ENCODE results near the gene ULK1. TPM values are rescaled to one million over a fixed set of nuclear protein-coding genes. Genes with fewer than 3 reads are reported as not detected.

The ULK1 gene
- total RNA-seq, 2 experiments from 2014 or later, result 85.0 to 91.6 TPM

DNA sequence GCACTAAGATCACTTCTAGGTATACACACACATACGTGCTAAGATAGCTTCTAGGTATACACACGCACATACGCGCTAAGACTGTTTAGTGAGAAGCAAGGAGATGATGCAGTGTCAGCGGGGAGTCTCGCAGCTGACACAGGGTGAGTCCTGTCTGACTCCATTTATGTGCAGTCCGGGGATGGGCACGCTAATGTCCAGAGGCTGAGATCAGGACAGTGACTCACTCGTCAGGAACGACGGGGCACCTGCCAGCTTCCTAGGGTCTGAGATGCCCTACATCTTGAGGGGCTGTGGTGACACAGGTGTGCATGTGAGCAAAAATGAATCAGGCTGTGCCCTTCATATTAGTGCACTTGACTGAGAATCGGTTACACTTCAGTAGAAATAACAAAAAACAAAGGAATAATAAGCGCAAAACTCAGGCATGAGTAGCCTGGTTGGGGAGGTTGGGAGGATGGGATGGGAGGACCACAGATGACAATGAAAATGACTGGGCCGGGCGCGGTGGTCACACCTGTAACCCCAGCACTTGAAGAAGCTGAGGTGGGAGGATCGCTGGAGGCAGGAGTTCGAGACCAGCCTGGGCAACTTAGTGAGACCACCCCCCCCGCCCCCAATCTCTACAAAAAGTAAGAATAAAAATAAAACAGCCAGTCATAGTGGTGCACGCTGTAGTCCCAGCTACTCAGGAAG, 29.1 kb upstream of the ULK1 start:
- Histone ChIP-seq H3K27me3 (ENCODE audit: control insufficient read depth in 1 of 2, insufficient read depth in 2 of 2, low read length in 2 of 2) (no peaks in the 10 kb centered on the region), H3K4me1 (ENCODE audit: insufficient read depth, low read length) (peaks cover 16% of the 10 kb centered on the region), H3K27ac (ENCODE audit: low read depth in 1 of 2, low read length in 2 of 2) (no peak overlapping the region), H3K4me3 (ENCODE audit: low read length) (no peak overlapping the region), H3K9me3 (ENCODE audit: control insufficient read depth in 1 of 2, insufficient read depth in 1 of 2, low read length in 2 of 2) (no peaks in the 10 kb centered on the region), H3K36me3 (ENCODE audit: insufficient read depth, low read length) (no peaks in the 10 kb centered on the region)
- Mint-ChIP-seq H3K36me3 (ENCODE audit: low read depth) (no peaks in the 10 kb centered on the region), H3K27ac (no peak overlapping the region), H3K9me3 (no peaks in the 10 kb centered on the region), H3K4me3 (no peak overlapping the region), H3K4me1 (ENCODE audit: low read depth) (peaks cover 5% of the 10 kb centered on the region), H3K27me3 (no peaks in the 10 kb centered on the region)
- intact Hi-C loops (cut with DNase I, micrococcal nuclease), result no loop called here
- ChIA-PET POLR2A (no interaction called here), CTCF (no interaction called here)
- DNase-seq (no peak), ATAC-seq (ENCODE audit: poor library complexity) (no peak)
- TF ChIP-seq, protein P1, sequence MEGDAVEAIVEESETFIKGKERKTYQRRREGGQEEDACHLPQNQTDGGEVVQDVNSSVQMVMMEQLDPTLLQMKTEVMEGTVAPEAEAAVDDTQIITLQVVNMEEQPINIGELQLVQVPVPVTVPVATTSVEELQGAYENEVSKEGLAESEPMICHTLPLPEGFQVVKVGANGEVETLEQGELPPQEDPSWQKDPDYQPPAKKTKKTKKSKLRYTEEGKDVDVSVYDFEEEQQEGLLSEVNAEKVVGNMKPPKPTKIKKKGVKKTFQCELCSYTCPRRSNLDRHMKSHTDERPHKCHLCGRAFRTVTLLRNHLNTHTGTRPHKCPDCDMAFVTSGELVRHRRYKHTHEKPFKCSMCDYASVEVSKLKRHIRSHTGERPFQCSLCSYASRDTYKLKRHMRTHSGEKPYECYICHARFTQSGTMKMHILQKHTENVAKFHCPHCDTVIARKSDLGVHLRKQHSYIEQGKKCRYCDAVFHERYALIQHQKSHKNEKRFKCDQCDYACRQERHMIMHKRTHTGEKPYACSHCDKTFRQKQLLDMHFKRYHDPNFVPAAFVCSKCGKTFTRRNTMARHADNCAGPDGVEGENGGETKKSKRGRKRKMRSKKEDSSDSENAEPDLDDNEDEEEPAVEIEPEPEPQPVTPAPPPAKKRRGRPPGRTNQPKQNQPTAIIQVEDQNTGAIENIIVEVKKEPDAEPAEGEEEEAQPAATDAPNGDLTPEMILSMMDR (IDR thresholded peaks at IDR 0.05), result no peak

DNA sequence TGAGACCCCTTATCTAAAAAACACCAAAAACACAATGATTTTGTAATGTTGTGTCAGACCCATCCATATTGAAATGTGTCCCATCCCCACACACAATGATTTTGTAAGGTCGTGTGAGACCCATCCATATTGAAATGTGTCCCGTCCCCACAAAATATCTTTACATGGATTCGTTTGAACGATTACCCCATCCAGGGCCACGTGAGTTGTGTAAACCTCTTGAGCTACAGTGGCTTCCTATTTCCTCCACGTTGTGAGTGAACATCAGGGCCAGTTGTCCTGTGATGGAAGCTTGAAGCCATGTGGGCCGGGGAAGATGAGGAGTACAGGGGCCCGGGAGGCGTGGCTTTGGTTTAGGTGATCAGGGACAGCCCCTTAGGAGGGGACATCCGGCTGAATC, 27.0 kb upstream of the ULK1 start:
- no peaks in the 10 kb centered on the region for H3K27me3 Mint-ChIP-seq
- Histone ChIP-seq H3K4me3 (ENCODE audit: low read length) (no peak overlapping the region), H3K27ac (ENCODE audit: low read depth in 1 of 2, low read length in 2 of 2) (no peak overlapping the region), H3K9me3 (ENCODE audit: control insufficient read depth in 1 of 2, insufficient read depth in 1 of 2, low read length in 2 of 2) (no peaks in the 10 kb centered on the region), H3K4me1 (ENCODE audit: insufficient read depth, low read length) (peaks cover 3% of the 10 kb centered on the region), H3K27me3 (ENCODE audit: control insufficient read depth in 1 of 2, insufficient read depth in 2 of 2, low read length in 2 of 2) (no peaks in the 10 kb centered on the region), H3K36me3 (ENCODE audit: insufficient read depth, low read length) (no peaks in the 10 kb centered on the region)
- POLR2A ChIA-PET, result no interaction called here
- TF ChIP-seq, protein P1 (IDR thresholded peaks at IDR 0.05), result no peak
- CTCF ChIA-PET, result no interaction called here
- H3K36me3 Mint-ChIP-seq (ENCODE audit: low read depth), result no peaks in the 10 kb centered on the region
- H3K4me3 Mint-ChIP-seq, result no peak overlapping the region
- no peak for ATAC-seq (ENCODE audit: poor library complexity)
- no peak overlapping the region for H3K27ac Mint-ChIP-seq
- no peaks in the 10 kb centered on the region for H3K4me1 Mint-ChIP-seq (ENCODE audit: low read depth)
- no peaks in the 10 kb centered on the region for H3K9me3 Mint-ChIP-seq
- DNase-seq, result peak in 1 of 14 experiments; percentile 10
- intact Hi-C loops (cut with DNase I, micrococcal nuclease), result no loop called here

DNA sequence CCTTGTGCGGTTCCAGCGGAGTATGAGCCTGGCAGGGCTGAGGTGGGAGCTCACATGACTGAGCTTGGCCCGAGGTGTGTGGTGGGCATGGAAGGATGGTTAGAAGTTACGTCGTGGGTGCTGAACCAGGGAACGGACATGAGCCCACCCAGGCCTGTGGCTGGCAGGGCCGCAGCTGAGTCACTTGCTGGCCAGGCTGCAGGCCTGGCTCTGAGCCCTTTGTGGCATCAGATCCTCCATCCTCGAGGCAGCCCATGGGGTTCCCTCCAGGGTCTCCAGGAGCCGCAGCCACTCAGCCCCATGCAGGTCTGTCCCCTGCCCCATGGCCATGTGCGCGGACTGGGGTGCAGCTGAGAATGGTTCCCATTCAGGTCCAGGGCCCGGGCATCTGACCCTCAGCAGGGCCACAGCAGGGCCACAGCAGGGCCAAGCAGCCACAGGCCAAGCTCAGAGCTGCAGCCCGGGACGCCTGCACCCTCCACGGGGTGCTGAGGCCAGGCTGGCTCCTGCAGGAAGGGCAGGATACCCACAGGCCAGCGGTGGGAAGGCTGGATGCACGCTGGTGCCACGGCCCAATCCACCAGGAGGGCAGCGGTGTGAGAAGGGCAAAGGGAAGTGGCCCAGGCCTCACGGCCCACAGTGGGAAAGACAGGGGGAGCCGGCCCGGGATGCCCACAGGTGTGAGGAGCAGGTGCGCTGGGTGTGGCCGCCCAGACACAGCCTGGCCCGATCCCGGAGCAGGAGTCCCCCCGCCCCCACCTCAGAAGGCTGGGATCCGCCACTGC, 26.3 kb upstream of the ULK1 start:
- no peaks in the 10 kb centered on the region for H3K36me3 Mint-ChIP-seq (ENCODE audit: low read depth)
- CTCF ChIA-PET, result no interaction called here
- ATAC-seq (ENCODE audit: poor library complexity), result no peak

More for the DNA sequence above, 26.3 kb upstream of the ULK1 start:
- Histone ChIP-seq H3K4me3 (ENCODE audit: low read length) (no peak overlapping the region), H3K27ac (ENCODE audit: low read depth in 1 of 2, low read length in 2 of 2) (no peak overlapping the region), H3K9me3 (ENCODE audit: control insufficient read depth in 1 of 2, insufficient read depth in 1 of 2, low read length in 2 of 2) (no peaks in the 10 kb centered on the region), H3K36me3 (ENCODE audit: insufficient read depth, low read length) (no peaks in the 10 kb centered on the region), H3K4me1 (ENCODE audit: insufficient read depth, low read length) (no peaks in the 10 kb centered on the region), H3K27me3 (ENCODE audit: control insufficient read depth in 1 of 2, insufficient read depth in 2 of 2, low read length in 2 of 2) (no peaks in the 10 kb centered on the region)
- intact Hi-C loops (cut with DNase I, micrococcal nuclease), result no loop called here
- DNase-seq, result peak in 1 of 14 experiments; percentile 6
- no peaks in the 10 kb centered on the region for H3K9me3 Mint-ChIP-seq
- no peaks in the 10 kb centered on the region for H3K4me1 Mint-ChIP-seq (ENCODE audit: low read depth)
- POLR2A ChIA-PET, result no interaction called here
- H3K27me3 Mint-ChIP-seq, result no peaks in the 10 kb centered on the region
- TF ChIP-seq, protein P1 (IDR thresholded peaks at IDR 0.05), result no peak
- no peak overlapping the region for H3K4me3 Mint-ChIP-seq
- H3K27ac Mint-ChIP-seq, result no peak overlapping the region
